Inflammatory macrophage treated with lipopolysaccharide for 4 hours (primary cell): ENCODE results near the gene PXYLP1.
"Not testable (repeated sequence)": the region's sequence is repeated elsewhere in the genome, so short reads cannot be mapped to it uniquely, and the experiment has no call there.

Experiments
- DNase-seq: peaks from one replicate; pipeline ENCODE4 v3.0.0-alpha.2; 2020

The PXYLP1 gene

DNA sequence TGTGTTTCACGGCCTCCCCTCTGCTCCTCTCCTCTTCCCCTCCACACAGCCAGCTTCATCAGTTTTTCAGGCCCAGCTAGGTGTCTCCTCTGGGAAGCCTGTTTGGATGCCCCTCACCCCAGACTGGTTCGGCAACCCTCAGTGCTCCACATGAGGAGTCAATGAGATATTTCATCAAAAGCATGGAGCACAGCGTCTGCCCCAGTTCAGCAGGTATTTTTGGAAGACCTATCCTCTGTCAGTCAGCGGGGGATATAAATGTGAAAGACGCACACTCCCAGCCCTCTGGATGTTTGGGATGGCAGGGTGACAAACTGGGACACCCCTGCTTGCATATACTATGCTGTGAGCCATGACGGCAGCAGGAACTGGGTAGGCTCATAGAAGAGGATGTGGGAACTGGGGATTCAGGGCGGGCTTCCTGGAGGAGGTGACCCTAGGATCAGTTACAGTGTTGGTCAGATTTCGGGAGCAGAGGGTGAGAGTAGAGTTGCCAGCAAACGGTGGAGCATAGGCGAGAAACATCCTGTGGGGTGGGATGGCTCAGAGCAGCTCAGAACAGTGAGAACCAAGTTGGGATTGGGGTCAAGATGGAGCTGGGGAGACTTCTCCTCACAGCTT lies 42.9 kb downstream of the PXYLP1 start:
- no peak for DNase-seq

DNA sequence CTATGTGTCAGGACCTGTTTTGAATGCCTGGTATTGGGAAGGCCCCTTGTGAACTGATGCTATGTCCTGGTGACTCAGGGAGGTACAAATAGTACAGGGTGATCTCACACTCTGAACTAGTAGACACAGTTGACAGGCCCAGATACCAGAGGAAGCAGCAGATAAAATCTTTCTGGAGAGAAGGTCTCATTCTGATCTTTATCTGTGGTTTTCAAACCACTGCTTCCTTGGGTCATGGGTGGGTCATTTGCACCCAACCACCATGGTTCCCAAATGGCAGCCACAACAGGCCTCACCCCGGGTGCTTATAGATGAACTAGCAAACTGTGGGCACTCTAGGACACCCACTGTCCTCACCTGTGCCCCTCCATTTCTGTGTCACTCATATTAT lies 43.4 kb downstream of the PXYLP1 start:
- DNase-seq: peak; percentile 40

- DNase-seq: no peak
Measured at GRCh38 chr3:141275511-141275910, 43.9 kb downstream of the PXYLP1 start.

DNA sequence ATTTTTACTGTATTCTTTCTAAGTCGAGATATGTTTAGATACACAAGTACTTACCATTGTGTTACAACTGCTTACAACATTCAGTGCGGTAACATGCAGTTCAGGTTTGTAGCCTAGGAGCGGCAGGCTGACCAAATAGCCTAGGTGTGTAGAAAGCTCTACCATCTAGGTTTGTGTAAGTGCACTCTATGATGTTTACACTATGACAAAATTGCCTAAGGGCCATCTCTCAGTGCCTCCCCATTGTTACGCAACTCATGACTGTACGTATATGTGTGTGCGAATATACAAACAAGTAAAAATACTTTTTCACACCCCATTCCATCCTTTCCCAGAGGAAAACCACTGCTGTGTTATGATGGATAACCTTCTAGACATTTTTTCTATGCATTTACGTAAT lies 44.3 kb downstream of the PXYLP1 start:
- peak; percentile 29 for DNase-seq

- DNase-seq: no peak
Measured at GRCh38 chr3:141276398-141276797, 44.8 kb downstream of the PXYLP1 start.

GRCh38 chr3:141277451-141277850 lies 45.8 kb downstream of the PXYLP1 start:
- no peak for DNase-seq

DNA sequence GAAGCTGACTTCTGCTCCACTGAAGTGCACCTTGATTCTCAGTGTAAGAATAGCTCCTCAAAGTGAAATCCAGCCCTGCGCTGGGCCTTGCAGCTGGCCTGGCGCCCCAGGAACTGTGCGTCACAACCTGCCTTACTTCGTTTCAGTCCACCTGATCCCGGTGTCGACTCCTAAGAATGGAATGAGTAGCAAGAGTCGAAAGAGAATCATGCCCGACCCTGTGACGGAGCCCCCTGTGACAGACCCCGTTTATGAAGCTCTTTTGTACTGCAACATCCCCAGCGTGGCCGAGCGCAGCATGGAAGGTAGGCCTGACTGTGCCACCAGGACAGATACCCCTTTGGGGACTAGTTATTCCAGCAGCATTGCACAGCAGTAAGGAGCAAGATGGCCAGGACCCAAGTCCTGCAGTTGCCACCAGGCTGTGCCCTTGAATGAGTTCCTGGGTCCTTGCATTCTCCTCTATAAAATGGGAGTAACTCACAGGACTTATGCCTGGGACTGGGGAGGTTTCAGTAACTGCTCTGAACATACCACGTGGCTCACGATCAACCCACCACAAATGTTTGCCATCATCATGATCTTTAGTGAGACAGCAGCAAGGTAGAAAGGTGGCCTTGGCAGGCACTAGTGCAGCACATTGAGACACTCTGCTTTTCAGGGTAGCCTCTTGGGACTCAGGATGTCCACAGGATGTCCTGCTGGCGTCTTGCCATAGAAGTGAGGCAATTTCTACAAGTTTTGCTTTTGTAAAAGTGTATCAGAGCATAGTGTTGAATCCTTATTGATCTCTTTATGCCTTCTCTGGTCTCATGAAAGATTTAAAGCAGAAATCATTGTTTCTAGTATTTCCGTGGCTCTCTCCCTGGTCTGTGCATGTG lies 46.8 kb downstream of the PXYLP1 start:
- no peak for DNase-seq

DNA sequence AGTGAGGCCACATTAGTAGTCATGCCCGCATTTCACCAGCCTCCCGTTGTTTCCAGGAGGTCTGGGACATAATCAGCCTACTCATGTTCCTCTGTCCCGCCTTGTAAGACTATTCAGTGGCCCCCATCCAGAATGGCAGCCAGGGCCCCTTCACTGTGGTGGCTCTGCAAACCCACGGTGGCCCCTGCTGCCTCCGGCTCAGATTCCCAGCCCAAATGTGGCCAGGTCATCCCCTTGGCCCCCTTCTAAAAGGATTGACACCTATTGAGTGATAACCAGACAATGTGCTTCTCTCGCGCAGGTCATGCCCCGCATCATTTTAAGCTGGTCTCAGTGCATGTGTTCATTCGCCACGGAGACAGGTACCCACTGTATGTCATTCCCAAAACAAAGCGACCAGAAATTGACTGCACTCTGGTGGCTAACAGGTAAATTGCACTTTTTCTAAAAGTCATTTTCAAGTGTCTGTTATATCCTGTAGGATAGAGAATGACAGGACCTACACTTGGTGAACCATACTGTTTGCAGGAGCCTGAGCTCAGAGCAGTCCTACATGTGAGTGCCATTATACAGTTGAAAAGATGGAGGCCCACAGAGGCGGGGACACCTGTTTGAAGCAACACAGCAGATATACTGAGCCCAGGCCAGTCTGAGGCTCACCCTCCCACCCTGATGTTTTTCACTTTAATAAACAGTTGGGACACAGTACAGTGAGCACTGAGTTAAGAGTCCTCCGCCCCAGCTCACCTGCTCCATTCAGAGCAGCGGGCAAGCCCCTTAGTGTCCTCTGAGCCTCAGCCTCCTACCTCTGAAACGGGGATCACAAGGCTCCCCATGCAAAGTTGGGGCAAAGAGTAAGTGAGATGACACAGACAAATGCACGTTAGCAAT lies 47.7 kb downstream of the PXYLP1 start:
- peak; percentile 35 for DNase-seq

DNA sequence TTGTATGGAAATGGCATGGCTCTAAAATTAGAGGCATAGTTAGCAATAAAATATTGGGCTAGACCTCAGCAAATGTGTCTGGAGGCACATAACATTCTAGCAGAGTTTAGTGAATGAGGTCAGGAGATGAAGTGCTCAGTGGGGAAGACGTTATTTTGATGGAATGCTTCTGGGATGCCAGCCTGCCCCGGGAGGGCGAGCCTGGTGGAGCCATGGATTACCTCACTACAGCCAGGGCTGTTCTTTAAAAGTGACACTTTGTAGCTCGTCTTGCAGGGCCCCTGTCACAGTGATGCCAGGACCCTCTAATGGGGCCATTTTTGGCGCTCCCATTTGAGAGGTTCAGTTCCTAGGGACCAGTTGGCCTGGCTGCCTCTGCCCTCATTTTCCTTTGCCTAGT lies 48.5 kb downstream of the PXYLP1 start:
- DNase-seq: no peak

- no peak for DNase-seq
Measured at GRCh38 chr3:141280690-141281089, 49.1 kb downstream of the PXYLP1 start.

- no peak for DNase-seq
Measured at GRCh38 chr3:141285570-141285969, 53.9 kb downstream of the PXYLP1 start.

GRCh38 chr3:141286856-141287255 lies 55.2 kb downstream of the PXYLP1 start:
- DNase-seq: no peak

GRCh38 chr3:141287326-141287725 lies 55.7 kb downstream of the PXYLP1 start:
- DNase-seq: no peak

DNA sequence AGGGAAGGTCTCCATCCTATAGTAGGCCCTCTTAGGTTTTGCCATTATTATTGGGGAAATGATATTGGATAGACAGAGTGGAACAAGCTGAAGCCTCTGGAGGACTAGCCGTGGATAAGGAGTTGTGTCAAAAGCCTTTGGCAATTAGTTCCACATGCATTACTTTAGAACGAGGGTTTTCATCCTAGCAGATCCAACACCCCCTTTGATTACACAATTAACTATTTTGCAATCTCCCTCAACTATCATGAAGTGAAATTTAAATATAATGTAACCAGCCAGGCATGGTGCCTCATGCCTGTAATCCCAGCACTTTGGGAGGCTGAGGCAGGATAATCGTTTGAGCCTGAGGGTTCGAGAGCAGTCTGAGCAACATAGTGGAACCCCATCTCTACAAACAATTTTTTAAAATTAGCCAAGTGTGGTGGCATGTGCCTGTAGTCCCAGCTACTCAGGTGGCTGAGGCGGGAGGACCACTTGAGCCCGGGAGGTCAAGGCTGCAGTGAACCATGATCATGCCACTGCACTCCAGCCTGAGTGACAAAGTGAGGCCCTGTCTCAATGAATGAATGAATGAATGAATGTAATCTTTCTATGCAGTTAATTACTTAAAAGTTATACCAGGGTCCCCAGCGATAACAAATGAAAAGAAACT lies 56.8 kb downstream of the PXYLP1 start:
- peak; percentile 85 for DNase-seq

DNA sequence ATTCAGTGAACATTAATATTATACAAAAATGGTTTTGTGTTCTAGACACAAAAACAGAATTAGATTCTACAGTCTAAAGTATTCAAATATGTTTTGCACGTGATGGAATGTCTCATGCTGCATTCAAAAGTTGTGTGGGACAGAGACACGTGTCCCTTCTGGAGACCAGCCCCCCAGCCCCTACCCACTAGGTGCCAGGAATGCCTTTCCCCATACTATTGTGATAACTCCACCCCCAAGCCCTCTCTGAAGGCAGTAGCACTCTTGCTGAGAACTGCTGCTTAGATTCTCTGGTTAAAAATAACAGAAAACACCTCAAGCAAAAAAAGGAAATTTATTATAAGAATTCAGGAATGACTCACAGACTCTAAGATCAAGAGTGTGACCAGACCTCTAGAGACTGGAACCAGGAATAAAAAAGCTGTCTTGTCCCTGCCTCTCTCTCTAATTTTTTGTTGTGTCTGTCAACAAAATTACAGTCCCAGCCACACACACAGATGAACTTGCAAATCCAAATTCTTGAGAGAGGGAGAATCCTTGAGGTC lies 57.7 kb downstream of the PXYLP1 start:
- no peak for DNase-seq

DNA sequence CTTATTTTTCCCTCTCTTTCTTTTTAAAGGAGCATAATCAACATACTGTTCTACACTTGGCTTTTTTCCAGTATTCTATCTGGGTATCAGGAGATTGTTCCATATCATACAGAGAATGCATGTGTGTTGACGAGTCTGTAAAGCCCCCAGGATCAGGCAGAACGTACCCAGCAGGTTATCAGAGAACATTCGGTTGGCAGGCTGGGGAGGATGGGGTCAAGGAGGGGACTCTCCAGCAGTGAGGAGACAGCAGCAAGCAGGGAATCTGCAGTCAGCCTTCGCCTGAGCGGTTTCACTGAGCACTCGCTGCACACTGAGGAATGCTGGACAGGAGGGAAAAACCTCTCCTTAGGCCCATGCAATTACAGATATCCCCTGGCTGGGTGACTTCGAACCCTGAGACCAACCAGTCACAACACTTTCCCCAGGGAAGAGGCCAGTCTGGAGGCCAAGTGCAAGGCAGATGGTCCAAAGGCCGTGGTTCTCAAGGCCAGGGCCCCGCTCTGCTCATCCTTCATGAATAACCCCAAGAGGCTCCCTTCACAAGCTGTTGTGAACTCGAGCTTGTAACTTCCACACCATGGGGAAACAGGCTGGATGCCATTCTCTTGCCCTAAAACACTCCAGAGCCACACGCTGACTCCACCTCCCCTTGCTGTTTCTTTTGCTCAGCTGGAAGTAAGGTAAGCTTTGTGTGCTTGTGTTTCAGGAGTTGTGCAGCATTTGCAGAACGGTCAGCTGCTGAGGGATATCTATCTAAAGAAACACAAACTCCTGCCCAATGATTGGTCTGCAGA lies 60.1 kb downstream of the PXYLP1 start:
- no peak for DNase-seq

DNA sequence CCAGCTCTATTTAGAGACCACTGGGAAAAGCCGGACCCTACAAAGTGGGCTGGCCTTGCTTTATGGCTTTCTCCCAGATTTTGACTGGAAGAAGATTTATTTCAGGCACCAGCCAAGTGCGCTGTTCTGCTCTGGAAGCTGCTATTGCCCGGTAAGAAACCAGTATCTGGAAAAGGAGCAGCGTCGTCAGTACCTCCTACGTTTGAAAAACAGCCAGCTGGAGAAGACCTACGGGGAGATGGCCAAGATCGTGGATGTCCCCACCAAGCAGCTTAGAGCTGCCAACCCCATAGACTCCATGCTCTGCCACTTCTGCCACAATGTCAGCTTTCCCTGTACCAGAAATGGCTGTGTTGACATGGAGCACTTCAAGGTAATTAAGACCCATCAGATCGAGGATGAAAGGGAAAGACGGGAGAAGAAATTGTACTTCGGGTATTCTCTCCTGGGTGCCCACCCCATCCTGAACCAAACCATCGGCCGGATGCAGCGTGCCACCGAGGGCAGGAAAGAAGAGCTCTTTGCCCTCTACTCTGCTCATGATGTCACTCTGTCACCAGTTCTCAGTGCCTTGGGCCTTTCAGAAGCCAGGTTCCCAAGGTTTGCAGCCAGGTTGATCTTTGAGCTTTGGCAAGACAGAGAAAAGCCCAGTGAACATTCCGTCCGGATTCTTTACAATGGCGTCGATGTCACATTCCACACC lies 60.9 kb downstream of the PXYLP1 start:
- no peak for DNase-seq

DNA sequence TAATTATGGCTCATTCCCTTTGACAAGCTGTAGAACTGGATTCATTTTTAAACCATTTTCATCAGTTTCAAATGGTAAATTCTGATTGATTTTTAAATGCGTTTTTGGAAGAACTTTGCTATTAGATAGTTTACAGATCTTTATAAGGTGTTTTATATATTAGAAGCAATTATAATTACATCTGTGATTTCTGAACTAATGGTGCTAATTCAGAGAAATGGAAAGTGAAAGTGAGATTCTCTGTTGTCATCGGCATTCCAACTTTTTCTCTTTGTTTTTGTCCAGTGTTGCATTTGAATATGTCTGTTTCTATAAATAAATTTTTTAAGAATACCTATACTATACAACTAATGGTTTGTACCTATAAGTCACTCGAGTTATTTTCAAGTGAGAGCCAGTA lies 62.7 kb downstream of the PXYLP1 start:
- DNase-seq: peak; percentile 62

DNA sequence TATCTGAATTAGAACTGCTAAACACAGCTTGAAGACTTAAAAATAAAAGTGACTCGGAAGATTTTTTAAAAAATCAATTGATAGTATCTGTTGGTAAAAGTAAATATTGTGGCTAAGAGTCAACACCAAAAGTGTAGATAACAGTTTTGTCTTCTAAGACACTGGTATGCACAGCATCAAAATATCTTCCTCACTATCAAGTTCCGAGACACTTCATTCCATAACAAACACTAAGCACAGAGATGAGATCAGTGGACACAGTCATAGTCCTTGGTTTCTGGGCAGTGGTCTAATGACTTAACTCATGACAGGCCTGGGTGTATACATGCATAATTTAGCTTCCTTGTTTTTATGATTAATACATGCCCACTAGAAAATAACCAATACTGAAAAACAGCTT lies 63.2 kb downstream of the PXYLP1 start:
- DNase-seq: peak; percentile 90

DNA sequence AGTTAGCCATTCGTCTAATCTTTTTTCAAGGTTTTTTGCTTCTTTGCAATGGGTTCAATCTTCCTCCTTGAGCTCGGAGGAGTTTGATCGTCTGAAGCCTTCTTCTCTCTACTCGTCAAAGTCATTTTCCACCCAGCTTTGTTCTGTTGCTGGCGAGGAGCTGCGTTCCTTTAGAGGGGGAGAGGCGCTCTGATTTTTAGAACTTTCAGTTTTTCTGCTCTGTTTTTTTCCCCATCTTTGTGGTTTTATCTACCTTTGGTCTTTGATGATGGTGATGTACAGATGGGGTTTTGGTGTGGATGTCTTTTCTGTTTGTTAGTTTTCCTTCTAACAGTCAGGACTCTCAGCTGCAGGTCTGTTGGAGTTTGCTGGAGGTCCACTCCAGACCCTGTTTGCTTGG lies 68.8 kb downstream of the PXYLP1 start:
- not testable (repeated sequence) for DNase-seq
